ENCODE data around the gene APOBEC3C.
"Not testable (repeated sequence)": the region's sequence is repeated elsewhere in the genome, so short reads cannot be mapped to it uniquely, and the experiment has no call there.

The APOBEC3C gene

DNA sequence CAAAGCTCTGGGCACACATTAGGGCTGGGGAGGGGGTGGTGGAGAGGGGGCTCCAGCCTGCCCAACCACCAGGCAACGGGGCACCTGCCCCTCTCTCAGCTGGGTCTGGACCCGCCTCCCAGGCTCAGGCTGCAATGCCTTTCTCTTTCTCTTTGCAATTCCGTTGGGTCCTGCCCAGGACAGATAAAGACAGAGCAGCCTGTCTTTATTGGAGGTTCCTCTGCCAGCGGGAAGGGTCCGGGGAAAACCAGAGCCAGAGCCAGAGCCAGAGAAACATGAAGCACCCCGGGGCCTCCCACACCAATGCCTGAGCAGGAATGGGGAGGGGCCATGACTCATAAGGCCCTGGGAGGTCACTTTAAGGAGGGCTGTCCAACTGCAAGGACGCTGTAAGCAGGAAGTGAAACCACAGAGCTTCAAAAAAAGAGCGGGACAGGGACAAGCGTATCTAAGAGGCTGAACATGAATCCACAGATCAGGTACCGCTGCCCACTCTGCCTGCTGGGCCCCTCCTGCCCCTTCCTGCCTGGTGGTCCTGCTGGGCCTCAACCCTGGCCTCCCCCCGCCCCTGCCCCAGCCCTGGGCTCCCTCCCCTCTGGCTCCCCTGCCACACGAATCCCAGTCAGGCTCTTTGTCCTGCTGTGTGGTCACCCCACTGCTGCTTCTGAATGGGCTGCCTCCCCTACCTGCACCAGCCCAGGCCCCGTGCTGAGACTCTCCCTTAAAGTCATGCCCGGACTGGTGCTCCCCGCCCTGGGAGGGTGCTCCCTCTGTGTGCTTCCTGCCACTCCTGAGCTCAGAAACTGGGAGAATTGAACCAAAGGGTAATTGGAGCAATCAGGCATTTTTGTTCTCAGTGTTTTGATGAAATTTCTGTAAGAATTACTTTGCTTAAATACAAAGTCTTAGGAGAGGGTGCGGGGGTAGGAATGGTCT lies 31.8 kb upstream of the APOBEC3C start, which contains the start of gene APOBEC3B:
Gene APOBEC3B, plus strand, starts transcription at position 356 of the 936 bp plus-strand sequence. Its CDS starts 107 bp downstream, at position 463.
- DNase-seq (ENCODE audit: low read depth in 3 of 3) = peak in 2 of 3 experiments; percentile 13 to 38

DNA sequence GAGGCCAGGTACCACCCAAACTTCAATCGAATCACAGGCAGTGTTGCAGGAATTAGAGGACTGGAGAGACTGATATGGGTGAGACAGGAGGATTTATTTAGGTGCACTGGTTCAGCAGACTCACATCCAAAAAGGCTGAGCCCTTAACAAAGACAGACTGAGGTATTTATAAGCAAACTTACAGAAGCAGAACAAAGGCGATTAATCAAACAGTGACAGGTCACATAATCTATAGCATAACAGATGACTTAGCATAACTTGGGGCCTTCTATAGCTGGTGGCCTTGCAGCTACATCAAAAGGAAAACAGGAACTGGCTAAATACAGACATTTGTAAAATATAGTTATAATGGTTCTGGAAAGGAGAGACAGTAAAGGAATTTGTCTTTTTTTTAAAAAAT lies 29.8 kb upstream of the APOBEC3C start:
- DNase-seq (ENCODE audit: low read depth in 3 of 3) = no peak

DNA sequence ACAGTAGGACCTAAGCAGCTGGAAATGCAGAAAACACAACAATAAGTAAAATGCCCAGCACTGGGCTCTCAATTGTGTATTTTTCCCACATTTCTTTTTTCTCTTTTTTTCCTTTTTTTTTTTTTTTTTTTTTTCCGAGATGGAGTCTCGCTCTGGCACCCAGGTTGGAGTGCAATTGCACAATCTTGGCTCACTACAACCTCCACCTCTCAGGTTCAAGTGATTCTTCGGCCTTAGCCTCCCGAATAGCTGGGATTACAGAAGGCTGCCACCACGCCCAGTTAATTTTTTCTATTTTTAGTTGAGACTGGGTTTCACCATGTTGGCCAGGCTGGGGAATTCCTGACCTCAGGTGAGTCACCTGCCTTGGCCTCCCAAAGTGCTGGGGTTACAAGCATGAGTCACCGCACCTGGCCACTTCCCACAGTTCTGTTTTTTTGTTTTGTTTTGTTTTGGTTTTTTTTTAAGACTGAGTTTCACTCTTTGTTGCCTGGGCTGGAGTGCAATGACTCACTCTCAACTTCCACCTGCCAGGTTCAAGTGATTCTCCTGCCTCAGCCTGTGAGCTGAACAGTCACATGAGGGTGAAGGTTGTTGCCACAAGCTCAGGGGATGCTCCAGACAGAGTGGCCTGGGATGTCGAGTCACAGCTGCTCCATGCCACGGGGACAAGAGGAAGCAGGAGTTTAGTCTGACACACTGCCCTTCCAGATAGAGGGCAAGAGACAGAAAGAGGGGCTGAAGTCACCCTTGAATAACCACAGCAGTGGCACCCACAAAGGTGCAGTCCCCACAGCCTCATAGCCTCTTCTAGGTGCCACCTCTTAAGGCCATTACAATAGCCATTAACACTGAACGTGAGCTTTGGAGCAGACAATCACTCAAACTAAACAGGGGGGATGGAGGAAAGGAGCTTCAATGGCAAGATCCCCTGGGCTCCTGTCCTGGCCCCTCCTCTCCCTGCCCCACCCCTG lies 29.0 kb upstream of the APOBEC3C start:
- DNase-seq (ENCODE audit: low read depth in 3 of 3) = peak; percentile 51 to 71 (median 55)

DNA sequence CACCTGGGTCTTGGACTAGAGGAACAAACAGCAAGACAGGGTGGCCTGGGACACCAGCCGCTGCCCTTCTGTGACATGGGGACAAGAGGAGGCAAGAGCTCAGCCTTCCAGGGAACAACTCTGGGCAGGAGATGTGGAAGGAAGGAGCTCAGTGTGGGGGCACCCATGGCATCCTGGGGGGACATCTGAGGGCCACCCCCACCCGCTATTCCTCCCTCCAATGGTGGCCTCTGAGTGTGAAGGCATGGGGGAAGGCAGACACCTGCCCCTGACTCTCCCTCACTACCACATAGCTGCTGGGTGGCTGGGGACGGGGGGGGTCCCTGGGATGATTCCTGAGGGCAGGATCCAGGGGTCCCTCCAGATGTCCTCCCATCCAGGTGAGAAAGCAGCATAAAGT lies 27.4 kb upstream of the APOBEC3C start:
- no peak for DNase-seq (ENCODE audit: low read depth in 3 of 3)

DNA sequence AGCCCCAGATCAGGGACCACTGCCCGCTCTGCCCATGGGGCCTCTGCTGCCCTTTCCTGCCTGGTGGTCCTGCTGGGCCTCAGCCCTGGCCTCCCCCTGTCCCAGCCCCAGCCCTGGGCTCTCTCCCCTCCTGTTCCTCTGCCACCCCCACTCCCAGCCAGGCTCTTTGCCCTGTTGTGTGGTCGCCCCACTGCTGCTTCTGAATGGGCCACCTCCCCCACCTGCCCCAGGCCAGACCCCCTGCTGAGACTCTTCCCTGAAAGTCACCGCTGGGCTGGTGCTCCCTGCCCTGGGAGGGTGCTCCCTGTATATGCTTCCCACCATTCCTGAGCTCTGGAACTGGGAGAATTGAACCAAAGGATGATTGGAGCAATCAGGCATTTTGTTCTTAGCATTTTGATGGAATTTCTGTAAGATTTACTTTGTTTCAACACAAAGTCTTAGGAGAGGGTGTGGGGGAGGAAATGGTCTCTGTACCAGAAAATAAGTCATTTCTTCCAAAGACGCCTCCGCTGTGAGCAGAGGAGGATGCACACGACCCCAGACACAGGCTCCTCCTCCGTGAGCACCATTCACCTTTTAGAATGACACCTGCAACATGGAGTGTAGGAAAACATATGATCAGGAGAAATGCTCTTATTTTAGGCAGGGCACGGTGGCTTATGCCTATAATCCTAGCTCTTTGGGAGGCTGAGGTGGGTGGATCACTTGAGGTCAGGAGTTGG lies 26.7 kb upstream of the APOBEC3C start:
- DNase-seq (ENCODE audit: low read depth in 3 of 3) = no peak

DNA sequence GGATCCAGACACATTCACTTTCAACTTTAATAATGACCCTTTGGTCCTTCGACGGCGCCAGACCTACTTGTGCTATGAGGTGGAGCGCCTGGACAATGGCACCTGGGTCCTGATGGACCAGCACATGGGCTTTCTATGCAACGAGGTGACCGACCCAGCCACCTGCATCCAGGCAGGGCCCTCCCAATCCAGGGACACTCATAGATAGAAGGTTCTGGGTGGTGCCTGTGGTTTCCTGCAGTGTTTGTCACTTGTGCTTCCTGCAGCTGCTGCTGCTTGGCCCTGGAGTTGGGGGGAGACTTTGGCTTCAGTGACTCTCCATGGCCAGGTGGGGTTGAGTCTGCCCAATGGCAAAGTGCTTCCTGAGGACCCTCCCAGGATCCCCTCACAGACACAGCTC lies 24.6 kb upstream of the APOBEC3C start:
- no peak for DNase-seq (ENCODE audit: low read depth in 3 of 3)

DNA sequence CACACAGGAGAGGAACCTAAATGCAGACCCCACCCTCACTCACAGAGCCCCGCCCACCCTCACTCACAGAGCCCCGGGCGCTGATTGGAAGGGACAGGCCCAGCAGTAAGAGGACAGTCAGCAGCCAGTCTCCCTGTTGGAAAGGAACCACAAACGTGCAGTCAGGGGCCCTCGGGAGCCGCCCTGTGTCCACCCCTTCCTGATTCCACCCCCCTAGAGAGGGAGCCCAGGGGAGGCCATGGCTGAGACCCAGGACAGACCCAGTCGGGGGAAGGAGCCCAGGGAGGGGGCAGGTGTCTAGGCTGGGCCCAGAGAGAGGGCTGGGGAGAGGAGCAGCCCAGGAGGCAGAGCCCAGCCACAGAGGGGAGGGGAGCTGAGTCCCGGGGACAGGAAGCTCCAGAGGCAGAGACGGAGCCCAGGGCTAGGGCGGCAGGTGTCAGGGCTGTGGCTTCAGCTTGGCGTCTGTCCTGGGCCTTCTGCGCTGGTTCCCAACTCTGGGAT lies 21.1 kb upstream of the APOBEC3C start:
- not testable (repeated sequence) for DNase-seq (ENCODE audit: low read depth in 3 of 3)

DNA sequence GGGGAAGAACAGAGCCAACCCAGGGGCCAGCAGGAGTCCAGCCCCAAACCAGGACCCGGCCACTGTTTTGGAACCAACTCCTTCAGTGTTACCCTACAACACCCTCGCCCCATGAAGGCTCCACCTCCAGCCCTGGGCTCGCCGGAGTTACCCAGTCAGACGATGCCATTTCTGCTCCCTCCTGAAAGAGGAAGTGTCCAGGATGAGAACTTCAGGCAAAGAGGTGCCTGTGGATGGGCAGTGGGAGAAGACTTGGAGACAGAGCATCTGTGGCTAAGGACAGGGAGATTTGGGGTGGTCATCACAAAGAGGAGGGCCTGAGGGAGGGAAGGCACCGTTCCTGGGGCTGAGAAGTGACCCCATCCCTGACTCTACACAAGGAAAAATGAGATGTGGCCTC lies 18.0 kb upstream of the APOBEC3C start:
- DNase-seq (ENCODE audit: low read depth in 3 of 3) = no peak

DNA sequence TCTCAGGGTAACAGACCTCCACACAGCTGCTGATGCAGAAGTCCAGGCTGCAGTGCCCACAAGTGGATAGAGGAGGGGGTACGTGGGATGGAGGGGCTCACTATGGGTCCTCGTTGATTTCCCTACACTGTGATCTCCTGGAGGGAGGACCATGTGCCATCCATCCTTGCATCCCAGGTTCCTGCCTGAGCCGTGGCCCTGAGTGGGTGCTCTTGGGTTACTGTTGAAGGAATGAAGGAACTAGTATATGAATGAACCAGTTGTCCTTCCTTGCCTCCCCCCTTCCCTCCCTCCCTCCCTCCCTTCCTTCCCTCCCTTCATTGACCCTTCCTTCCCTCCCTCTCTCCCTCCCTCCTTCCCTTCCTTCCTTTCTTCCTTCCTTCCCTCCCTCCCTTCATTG lies 16.5 kb upstream of the APOBEC3C start:
- DNase-seq (ENCODE audit: low read depth in 3 of 3) = no peak

DNA sequence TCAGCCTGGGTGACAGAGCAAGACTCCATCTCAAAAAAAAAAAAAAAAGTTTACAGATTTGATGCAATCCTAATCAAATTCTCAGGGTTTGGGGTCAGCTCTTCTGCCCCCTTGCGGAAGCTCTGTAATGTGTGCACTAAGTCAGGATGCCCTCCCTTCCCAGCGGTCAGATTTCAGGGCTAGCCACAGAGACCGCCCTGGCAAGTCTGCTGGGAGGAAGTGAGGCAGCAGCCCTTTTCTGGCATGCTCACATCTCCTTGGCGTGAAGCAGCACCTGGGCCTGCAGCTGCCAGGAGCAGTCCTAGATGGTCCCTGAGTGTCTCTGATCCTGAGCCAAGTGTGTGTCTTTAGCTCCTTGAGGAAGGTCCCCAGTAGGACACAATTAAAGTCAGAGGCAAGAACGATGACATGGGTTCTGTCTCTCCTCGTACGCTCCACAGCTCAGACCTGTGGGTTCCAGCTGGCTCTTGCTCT lies 10.9 kb upstream of the APOBEC3C start:
- peak in 2 of 3 experiments; percentile 50 to 57 for DNase-seq (ENCODE audit: low read depth in 3 of 3)

DNA sequence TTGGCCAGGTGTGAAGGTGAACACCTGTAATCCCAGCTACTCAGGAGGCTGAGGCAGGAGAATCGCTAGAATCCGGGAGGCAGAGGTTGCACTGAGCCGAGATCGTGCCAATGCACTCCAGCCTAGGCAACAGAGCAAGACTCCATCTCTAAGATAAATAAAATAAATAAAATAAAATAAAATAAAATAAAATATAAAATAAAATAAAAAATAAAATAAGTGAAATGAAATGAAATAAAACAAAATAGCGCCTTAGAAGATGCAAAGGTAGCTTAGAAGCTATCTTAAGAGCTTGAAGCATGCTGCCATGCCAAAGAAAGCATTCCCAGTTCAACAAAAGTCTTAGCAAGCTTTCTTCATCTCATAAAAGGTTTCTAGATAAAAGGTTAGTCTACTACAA lies 6.9 kb upstream of the APOBEC3C start:
- no peak for DNase-seq (ENCODE audit: low read depth in 3 of 3)

DNA sequence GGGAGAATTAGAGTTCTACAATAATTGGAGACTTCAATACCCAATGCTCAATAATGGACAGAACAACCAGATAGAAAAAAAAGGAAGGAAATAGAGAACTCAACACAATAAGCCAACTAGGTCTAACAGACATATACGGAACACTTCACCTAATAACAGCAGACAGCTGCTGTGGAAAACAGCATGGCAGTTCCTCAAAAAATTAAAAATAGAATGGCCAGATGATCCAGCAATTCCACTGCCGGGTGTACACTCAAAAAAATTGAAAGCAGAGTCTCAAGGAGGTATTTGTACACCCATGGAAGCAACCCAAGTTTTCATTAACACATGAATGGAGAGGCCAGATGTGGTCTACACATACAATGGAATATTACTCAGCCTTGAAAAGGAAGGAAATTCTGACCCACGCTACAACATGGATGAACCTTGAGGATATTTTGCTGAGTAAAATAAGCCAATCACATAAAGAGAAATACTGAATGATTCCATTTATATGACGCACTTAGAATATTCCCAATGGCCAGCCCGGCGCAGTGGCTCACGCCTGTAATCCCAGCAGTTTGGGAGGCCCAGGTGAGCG lies 5.7 kb upstream of the APOBEC3C start:
- DNase-seq (ENCODE audit: low read depth in 3 of 3) = not testable (repeated sequence)

DNA sequence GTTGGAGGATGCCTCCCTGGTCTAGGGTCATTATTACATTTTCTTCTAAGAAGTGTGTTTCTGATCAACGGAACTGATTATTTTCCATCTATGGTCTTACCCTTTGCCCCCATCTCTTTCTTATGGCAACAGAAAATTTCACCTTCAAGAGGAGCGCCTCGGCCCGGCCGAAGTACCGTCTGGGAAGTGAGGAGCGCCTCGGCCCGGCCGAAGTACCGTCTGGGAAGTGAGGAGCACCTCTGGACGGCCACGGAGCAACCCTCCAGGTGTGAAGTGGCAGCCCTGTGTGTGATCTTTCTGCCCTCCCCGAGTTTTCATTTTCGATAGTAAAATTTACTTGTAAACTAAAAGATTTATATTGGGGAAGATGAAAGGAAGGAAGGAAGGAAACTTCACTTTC lies 3.1 kb upstream of the APOBEC3C start:
- DNase-seq (ENCODE audit: low read depth in 3 of 3) = no peak

DNA sequence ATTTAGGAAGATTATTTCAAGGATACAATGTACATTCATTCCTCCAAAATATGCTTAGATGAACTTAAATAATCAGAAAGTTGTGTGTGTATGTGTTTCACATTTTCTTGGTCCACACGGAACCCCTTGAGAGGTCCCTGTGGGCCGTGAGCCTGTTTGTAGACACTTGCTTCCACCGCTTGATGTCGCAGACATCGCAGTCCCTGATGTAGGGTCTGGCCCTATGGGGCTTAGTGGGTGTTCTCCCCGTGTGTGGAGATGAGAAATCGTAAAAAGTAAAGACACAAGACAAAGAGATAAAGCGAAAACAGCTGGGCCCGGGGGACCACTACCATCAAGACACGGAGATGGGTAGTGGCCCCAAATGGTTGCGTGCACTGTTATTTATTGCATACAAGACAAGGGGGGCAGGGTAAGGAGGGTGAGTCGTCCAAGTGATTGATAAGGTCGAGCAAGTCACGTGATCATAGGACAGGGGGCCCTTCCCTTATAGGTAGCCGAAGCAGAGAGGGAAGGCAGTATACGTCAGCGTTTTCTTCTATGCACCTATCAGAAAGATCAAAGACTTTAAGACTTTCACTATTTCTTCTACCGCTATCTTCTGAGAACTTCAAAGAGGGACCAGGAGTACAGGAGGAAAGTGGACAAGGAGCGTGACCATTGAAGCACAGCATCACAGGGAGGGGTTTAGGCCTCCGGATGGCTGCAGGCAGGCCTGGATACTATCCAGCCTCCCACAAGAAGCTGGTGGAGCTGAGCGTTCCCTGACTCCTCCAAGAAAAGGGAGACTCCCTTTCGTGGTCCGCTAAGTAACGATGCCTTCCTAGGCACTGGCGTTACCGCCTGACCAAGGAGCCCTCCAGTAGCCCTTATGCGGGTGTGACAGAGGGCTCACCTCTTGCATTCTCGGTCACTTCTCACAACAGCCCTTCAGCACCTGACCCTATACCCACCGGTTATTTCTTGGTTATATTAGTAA lies 1.2 kb upstream of the APOBEC3C start:
- no peak for DNase-seq (ENCODE audit: low read depth in 3 of 3)

DNA sequence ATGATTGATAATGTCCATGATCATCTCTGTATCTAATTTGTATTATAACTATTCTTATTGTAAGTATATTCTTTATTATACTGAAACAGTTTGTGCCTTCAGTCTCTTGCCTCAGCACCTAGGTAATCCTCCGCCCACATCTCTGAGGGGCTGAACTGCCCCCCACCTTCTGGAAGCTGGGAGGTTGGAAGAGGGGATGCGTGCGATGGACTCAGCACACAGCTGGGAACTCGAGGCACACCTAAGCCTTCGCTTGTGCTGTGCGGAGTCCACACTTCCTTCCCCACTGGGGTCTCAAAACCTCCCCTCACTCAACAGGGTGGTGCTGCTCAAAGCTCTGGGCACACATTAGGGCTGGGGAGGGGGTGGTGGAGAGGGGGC lies 506 bp upstream of the APOBEC3C start:
- not testable (repeated sequence) for DNase-seq (ENCODE audit: low read depth in 3 of 3)

DNA sequence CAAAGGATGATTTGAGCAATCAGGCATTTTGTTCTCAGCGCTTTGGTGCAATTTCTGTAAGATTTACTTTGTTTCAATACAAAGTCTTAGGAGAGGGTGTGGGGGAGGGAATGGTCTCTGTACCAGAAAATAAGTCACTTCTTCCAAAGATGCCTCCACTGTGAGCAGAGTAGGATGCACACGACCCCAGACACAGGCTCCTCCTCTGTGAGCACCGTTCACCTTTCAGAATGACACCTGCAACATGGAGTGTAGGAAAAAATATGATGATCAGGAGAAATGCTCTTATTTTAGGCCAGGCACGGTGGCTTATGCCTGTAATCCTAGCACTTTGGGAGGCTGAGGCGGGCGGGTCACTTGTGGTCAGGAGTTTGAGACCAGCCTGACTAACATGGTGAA lies 665 bp downstream of the APOBEC3C start:
- DNase-seq (ENCODE audit: low read depth in 3 of 3) = not testable (repeated sequence)

DNA sequence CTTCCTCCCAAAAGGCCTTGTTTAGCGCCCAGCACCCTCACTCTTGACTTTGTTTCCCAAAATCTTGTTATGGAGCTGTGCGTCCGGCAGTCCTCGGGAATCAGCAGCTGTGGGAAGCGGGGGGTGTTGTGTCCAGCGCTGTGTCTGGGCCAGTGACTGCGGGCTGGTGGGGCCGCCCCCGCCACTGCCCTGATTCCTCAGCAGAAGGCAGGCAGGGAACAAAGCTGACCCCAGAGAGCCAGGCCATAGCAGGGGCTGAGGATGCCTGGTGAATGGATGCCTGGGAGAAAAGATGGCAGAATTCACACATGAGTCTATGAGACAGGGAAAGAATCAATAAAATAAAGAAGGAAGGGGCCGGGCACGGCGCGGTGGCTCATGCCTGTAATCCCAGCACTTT lies 2.5 kb downstream of the APOBEC3C start:
- DNase-seq (ENCODE audit: low read depth in 3 of 3) = no peak

DNA sequence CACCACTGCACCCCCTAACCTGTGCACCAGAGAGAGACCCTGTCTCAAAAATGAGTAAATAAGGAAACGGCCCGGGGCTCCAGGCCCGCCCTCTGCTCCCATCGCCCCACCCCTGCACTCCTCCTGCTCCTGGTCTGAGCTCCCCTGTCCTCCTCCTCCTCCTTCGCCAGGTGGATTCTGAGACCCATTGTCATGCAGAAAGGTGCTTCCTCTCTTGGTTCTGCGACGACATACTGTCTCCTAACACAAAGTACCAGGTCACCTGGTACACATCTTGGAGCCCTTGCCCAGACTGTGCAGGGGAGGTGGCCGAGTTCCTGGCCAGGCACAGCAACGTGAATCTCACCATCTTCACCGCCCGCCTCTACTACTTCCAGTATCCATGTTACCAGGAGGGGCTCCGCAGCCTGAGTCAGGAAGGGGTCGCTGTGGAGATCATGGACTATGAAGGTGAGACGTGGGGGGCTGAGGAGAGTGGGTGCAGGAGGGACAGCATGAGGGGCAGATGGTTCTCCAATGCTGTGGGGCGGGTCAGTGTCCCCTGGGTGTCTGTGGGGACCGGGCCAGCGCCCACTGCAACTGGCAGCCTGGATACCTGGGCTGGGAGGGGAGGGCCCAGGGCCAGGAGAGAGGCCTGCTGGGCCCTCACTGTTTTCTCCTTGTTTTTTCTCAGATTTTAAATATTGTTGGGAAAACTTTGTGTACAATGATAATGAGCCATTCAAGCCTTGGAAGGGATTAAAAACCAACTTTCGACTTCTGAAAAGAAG lies 3.7 kb downstream of the APOBEC3C start:
- no peak for DNase-seq (ENCODE audit: low read depth in 3 of 3)

Data from stimulated activated CD4-positive, alpha-beta T cell treated with anti-CD3 and anti-CD28 coated beads, TNF-alpha, amount 100 ng/mL, for 4 hours (primary cell).